GM19043 (cell line): ENCODE data around the gene ZNF385B.

Experiments used
- ATAC-seq: cut with Tn5 transposase; IDR thresholded peaks from one replicate; pipeline ENCODE4 v1.9.1; 2021; ENCODE audit warnings: low read depth; ENCODE audit not compliant: unreplicated experiment

Gene ZNF385B

DNA sequence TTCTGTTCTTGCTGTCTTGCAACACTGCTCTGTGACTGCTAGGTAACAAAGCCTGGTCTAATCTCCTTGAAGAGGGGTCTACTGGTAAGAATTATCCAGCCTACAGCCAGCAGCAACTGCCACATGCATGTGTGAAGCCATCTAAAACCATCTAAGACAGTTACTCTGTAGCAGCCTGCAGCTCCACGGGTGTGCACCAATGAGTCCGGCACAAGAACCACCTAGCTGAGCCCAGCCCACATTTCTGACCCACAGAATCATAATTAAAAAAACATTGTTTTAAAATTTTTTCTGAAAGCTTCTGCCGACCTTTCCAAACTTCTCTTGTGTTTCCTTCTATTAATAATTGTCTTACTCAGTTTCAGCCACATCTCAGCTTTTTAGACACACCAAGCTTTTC, 102.8 kb downstream of the ZNF385B start:
- ATAC-seq: no peak

- no peak for ATAC-seq
These were observed 110.1 kb downstream of the ZNF385B start for GRCh38 chr2:179751163-179751809.

- no peak for ATAC-seq
These were observed 112.2 kb downstream of the ZNF385B start for GRCh38 chr2:179749210-179749609.

DNA sequence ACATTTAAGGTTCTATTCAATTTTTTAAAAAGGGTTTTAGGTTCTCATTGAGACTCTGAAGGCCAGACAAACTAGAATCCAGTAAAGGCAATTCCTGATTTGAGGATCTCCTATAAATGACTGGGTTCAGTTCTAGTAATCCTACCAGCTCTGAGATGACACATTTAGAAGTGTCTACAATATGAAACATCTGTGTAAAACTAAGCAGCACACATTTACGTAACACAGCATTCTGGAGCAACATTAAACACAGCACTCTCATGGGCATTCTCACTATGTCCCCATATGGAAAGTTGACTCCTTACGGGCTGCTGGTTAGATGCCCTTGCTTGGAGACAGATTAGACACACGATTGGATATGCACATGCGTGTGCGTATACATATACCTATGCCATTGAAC, 114.4 kb downstream of the ZNF385B start:
- ATAC-seq: no peak

GRCh38 chr2:179745635-179746256, 115.7 kb downstream of the ZNF385B start:
- ATAC-seq: no peak

- no peak for ATAC-seq
These were observed 117.0 kb downstream of the ZNF385B start for GRCh38 chr2:179744401-179744800.

DNA sequence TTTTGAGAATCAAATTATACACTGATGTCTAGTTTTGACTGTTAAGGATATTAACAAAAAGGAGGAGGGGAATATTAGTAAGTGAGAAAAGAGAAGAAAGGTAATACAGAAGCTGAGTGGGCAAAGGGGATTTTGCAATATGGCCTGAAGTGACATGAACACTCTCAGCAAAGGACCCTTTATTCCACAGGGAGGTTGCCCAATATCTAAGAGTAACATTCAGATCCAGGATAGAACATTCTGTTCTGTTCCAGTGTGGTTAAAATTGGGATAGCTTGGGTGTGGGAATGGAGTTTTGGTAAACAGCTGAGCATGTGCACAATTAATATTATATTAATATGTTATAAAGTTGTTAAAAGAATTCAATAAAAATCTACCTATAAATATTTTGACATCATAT, 120.1 kb downstream of the ZNF385B start:
- ATAC-seq: no peak

DNA sequence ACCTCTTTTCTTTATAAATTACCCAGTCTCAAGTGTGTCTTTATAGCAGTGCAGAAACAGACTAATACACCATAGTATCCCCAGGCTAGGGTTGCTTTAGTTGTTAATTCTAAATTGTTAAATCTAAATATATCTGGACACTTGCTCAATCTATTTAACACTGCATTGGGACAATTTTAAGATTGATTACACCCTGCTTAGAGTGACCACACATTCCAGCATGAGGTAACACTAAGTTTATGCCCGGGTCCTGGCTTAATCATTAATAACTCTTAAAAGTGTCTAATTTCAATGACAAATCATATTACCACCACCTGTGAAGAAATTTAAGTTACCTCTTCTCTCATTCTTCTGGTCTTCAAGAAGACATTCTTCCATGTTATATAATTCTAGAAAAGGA, 131.4 kb downstream of the ZNF385B start:
- ATAC-seq: no peak

GRCh38 chr2:179726461-179727180, 134.8 kb downstream of the ZNF385B start:
- ATAC-seq: no peak

GRCh38 chr2:179724403-179724802, 137.0 kb downstream of the ZNF385B start:
- no peak for ATAC-seq

- no peak for ATAC-seq
These were observed 141.1 kb downstream of the ZNF385B start for GRCh38 chr2:179720173-179720772.

GRCh38 chr2:179715871-179716270, 145.5 kb downstream of the ZNF385B start:
- ATAC-seq: no peak

- no peak for ATAC-seq
These were observed 146.2 kb downstream of the ZNF385B start for GRCh38 chr2:179715196-179715595.

- ATAC-seq: no peak
These were observed 148.6 kb downstream of the ZNF385B start for GRCh38 chr2:179712825-179713224.

DNA sequence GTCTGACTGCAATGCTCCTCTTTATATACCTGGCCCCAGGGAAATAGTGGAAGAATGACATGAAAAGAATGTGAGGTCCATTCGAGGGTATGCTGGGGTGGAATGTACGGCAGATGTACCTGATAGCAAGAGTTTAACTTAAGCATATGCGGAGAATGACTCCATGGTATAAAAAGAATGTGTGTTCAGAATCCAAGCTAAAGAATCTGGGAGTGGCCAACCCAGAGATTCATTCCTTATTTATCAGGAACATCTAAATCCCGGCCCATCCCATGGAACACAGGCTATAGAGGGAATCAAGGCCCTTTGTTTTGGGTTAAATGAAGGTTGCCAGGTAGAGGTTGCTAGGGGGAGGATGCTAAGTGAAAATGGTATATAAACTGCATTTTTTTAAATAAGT, 150.0 kb downstream of the ZNF385B start:
- ATAC-seq: no peak

- no peak for ATAC-seq
These were observed 157.7 kb downstream of the ZNF385B start for GRCh38 chr2:179703702-179704101.

DNA sequence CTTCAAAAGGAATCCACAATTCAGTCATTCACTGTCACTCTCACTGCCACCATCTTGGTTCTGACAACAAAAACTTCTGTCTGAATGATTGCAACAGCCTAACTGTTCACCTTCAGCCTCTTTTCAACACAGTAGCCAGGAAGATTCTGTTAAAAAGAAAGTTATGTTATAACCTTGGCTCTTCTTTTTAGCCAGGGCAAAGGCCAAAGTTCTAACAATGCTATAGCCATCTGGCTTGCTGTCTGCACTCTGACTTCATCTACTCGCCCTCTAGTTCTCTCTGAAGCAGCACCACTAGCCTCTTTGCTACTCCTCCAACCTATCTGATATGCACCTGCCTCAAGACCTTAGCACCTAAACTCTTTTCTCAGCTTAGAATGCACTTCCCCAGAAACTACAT, 158.5 kb downstream of the ZNF385B start:
- ATAC-seq: no peak

- no peak for ATAC-seq
These were observed 159.8 kb downstream of the ZNF385B start for GRCh38 chr2:179701524-179702110.

- ATAC-seq: no peak
These were observed 165.9 kb downstream of the ZNF385B start for GRCh38 chr2:179695486-179695885.

DNA sequence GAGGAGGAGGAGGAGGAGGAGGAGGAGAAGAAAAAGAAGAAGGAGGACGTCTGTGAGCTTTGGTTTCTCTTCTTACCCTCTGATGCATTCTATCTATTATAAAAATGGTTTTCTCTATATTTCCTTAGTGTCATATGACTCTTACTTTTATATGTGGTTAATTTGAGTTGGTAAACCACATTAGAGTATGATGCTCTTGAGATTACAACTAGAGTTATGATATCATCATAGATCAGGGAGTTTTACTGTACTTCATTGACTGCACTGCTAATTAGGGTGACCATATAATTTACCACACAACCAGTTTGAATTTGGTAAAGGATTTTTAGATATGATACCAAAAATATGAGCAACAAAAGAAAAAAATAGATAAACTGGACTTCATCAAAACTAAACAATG, 166.4 kb downstream of the ZNF385B start:
- ATAC-seq: no peak

- no peak for ATAC-seq
These were observed 168.8 kb downstream of the ZNF385B start for GRCh38 chr2:179692610-179693009.
